Peyer's patch (tissue), 4 donors: ENCODE results near the gene KRT72.

ENCODE experiments used
- POLR2A ChIP-seq, 2 donors: fragments of 450-650 bp; IDR thresholded peaks; one replicate each; pipeline ENCODE4 v1.5.1; 2017; ENCODE audit warnings: antibody characterized with exemption in 2 of 2, mild to moderate bottlenecking in 2 of 2, moderate library complexity in 2 of 2
- TF ChIP-seq, protein P1 (sequence below), 6 experiments: fragments of 450-650 bp in 4 of 6; fragments of 200-600 bp in 2 of 6; sonication (generic) in 1 of 6; IDR thresholded peaks; one replicate each; pipeline ENCODE4 v1.5.1; 2017 to 2019; ENCODE audit warnings: antibody characterized with exemption in 6 of 6, mild to moderate bottlenecking in 3 of 6, moderate library complexity in 1 of 6

DNA sequence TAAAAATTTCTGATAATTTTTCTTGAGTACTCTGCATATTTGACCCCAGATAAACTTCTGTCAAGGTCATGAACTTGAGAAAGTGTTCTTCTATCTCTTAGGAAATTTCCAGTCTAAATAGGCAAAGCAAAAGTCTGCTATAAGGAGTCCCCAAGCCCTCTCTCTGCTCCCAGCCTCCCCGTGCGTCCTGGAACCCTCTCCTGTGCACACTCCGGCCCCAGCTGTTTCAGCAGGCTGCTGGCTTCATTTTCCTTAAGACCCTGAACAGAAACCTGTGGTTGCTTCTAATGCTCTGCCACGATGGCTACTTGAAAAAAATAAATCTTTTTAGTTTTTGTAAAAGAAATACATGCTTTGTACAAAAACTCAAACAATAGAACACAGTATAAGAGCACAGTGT is 36.0 kb upstream of the KRT72 start:
- TF ChIP-seq, protein P1, sequence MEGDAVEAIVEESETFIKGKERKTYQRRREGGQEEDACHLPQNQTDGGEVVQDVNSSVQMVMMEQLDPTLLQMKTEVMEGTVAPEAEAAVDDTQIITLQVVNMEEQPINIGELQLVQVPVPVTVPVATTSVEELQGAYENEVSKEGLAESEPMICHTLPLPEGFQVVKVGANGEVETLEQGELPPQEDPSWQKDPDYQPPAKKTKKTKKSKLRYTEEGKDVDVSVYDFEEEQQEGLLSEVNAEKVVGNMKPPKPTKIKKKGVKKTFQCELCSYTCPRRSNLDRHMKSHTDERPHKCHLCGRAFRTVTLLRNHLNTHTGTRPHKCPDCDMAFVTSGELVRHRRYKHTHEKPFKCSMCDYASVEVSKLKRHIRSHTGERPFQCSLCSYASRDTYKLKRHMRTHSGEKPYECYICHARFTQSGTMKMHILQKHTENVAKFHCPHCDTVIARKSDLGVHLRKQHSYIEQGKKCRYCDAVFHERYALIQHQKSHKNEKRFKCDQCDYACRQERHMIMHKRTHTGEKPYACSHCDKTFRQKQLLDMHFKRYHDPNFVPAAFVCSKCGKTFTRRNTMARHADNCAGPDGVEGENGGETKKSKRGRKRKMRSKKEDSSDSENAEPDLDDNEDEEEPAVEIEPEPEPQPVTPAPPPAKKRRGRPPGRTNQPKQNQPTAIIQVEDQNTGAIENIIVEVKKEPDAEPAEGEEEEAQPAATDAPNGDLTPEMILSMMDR (IDR thresholded peaks at IDR 0.05), result no peak
- no peak for TF ChIP-seq POLR2A (IDR thresholded peaks at IDR 0.05)
